Measurements from ENCODE around the gene NFASC. TPM values are rescaled to one million over a fixed set of nuclear protein-coding genes. Genes with fewer than 3 reads are reported as not detected.

Gene NFASC
- total RNA-seq, 4 donors from 2014 or later = 6.3 to 15.1 (median 11.7) TPM

DNA sequence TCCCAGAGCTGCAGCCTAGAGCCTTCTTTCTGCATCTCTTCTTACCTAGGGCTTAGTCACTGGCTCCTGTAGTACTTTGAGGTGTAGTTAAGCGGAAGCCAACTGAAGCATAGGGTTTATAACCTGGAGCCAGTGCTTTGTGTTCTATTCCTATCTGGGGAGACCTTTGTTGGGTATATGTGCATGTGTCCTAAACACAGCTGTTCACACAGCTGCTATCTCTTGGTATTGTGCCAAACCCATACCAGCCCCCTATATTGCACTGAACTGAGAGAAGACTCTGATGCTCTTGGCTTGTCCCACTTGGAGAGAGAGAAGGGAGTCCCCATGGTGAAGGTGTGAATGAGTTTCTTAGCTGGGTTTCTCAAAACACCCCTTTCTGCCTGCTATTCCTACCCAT, 17.2 kb upstream of the NFASC start:
- no peaks in the 10 kb centered on the region for H3K4me1 ChIP-seq
- peaks cover 0 to 30% (median 0%) of the 10 kb centered on the region in 4 donors for H3K27me3 ChIP-seq
- no peaks in the 10 kb centered on the region for H3K36me3 ChIP-seq
- no peak overlapping the region for H3K4me3 ChIP-seq
- 80 to 81% methylated on average over 1 of the region's 1 CpG for WGBS, 2 donors
- intact Hi-C loops (cut with DNase I) = no loop called here
- no peak for TF ChIP-seq POLR2A (IDR thresholded peaks at IDR 0.05)
- TF ChIP-seq, protein P1, sequence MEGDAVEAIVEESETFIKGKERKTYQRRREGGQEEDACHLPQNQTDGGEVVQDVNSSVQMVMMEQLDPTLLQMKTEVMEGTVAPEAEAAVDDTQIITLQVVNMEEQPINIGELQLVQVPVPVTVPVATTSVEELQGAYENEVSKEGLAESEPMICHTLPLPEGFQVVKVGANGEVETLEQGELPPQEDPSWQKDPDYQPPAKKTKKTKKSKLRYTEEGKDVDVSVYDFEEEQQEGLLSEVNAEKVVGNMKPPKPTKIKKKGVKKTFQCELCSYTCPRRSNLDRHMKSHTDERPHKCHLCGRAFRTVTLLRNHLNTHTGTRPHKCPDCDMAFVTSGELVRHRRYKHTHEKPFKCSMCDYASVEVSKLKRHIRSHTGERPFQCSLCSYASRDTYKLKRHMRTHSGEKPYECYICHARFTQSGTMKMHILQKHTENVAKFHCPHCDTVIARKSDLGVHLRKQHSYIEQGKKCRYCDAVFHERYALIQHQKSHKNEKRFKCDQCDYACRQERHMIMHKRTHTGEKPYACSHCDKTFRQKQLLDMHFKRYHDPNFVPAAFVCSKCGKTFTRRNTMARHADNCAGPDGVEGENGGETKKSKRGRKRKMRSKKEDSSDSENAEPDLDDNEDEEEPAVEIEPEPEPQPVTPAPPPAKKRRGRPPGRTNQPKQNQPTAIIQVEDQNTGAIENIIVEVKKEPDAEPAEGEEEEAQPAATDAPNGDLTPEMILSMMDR (IDR thresholded peaks at IDR 0.05) = no peak
- DNase-seq = no peak
- no peaks in the 10 kb centered on the region for H3K9me3 ChIP-seq
- H3K27ac ChIP-seq = no peak overlapping the region

DNA sequence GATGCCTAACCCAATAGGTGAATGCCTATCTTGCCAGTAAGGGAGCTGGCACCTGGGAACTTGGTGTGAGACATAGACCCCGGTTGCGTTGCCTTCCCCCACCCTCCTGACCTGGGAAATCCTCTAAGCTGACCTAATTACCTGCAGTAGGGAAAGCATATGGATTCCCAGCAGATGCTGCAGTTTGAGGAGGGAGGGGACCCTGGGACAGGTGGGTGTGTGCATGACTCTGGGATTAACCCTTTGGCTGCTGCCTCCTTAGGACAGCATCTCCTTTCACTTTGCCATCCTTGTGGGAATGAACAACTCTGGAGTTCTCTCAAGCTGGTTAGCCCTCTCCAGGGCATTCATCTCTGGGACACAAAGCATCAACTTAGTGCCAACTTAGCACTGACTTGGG, 16.4 kb upstream of the NFASC start:
- intact Hi-C loops (cut with DNase I) = no loop called here
- WGBS, 2 donors = 31 to 45% methylated on average over 2 of the region's 2 CpGs
- peaks cover 0 to 30% (median 0%) of the 10 kb centered on the region in 4 donors for H3K27me3 ChIP-seq
- no peaks in the 10 kb centered on the region for H3K9me3 ChIP-seq
- no peaks in the 10 kb centered on the region for H3K4me1 ChIP-seq
- H3K4me3 ChIP-seq = no peak overlapping the region
- H3K36me3 ChIP-seq = no peaks in the 10 kb centered on the region
- TF ChIP-seq, protein P1 (IDR thresholded peaks at IDR 0.05) = no peak
- TF ChIP-seq POLR2A (IDR thresholded peaks at IDR 0.05) = no peak
- no peak for DNase-seq
- H3K27ac ChIP-seq = no peak overlapping the region

DNA sequence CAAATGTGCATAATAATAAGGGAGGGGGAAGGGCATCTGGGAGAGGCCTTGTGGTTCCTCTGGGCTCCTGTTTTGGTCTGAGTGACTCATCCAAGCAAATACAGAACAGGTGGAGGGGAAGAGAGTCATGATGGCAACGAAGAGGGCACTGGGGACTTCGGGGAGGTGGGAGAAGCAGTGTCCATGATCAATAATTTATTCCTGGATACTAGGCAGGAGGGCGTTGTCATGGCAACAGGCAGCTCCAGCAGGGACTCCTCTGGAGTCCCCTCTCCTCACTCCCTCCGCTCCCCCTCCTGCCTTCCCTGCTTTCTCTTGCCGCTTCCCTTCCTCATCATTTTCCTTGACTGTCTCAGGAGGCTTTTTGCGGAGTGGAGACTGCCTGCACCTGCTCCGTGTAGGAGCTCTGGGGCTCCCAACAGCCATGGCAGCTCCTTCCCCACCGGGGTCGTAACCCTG, 12.3 kb upstream of the NFASC start:
- H3K4me3 ChIP-seq = no peak overlapping the region
- no peak overlapping the region for H3K27ac ChIP-seq
- H3K36me3 ChIP-seq = no peaks in the 10 kb centered on the region
- TF ChIP-seq, protein P1 (IDR thresholded peaks at IDR 0.05) = no peak
- no peaks in the 10 kb centered on the region for H3K4me1 ChIP-seq
- WGBS, 2 donors = 64 to 80% methylated on average over 8 to 9 of the region's 9 CpGs
- peaks cover 0 to 24% (median 0%) of the 10 kb centered on the region in 4 donors for H3K27me3 ChIP-seq
- no peaks in the 10 kb centered on the region for H3K9me3 ChIP-seq
- DNase-seq = no peak
- intact Hi-C loops (cut with DNase I) = no loop called here

DNA sequence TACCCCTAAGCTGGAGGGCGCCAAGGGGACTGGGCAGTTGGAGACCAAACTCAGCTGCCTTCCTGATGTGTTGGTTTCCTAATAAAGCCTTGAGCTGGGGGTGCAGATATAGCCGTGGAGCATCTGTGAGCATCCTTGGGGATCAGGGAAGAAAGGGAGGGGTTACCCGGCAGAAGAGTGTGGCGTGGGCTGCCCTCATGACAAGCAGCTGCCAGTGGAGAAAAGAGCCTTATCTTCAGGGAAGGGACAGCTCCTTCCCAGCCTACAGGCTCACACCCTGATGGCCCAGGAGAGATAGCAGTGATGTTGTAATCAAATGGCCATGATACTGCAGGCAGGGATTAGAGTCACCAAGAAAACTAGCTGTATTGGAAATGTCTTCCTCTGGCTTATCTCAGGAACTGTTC, 10.8 kb upstream of the NFASC start:
- peaks cover 0 to 15% (median 0%) of the 10 kb centered on the region in 4 donors for H3K27me3 ChIP-seq
- no peak for TF ChIP-seq POLR2A (IDR thresholded peaks at IDR 0.05)
- TF ChIP-seq, protein P1 (IDR thresholded peaks at IDR 0.05) = no peak
- no peak overlapping the region for H3K27ac ChIP-seq
- intact Hi-C loops (cut with DNase I) = no loop called here
- no peaks in the 10 kb centered on the region for H3K9me3 ChIP-seq
- DNase-seq = no peak
- WGBS, 2 donors = 46 to 64% methylated on average over 2 to 4 of the region's 4 CpGs
- no peaks in the 10 kb centered on the region for H3K36me3 ChIP-seq
- H3K4me1 ChIP-seq = no peaks in the 10 kb centered on the region
- no peak overlapping the region for H3K4me3 ChIP-seq

DNA sequence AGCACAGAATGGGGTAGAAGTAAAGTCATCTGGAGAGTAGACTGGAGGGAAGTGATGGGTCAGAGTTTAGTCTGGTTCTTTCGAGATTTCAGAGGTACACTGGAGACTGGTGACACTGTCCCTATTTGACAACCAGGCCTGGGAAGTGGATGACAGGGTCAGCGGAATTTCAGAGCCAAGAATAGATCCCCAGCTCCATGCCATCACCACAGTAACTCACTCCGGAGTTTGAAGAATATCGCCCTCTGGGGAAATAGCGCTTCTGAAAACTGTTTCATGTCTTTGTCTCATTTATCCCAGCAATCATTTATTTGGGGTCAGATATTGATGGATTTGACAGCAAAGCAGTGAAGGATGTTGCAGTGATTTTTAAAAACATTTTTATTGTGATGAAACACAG, 7.6 kb upstream of the NFASC start:
- WGBS, 2 donors = 46 to 49% methylated on average over 5 of the region's 5 CpGs
- Histone ChIP-seq H3K27me3 (peaks cover 0 to under 1% (median 0%) of the 10 kb centered on the region in 4 donors), H3K9me3 (no peaks in the 10 kb centered on the region), H3K4me1 (peaks cover 0 to 6% (median 0%) of the 10 kb centered on the region in 3 donors), H3K27ac (no peak overlapping the region), H3K4me3 (no peak overlapping the region), H3K36me3 (no peaks in the 10 kb centered on the region)
- no peak for DNase-seq
- no peak for TF ChIP-seq POLR2A (IDR thresholded peaks at IDR 0.05)
- TF ChIP-seq, protein P1 (IDR thresholded peaks at IDR 0.05) = no peak
- intact Hi-C loops (cut with DNase I) = no loop called here
